Activated CD4-positive, alpha-beta memory T cell treated with anti-CD3 and anti-CD28 coated beads for 36 hours (primary cell): ENCODE results near the gene SDHB. TPM values are rescaled to one million over a fixed set of nuclear protein-coding genes. Genes with fewer than 3 reads are reported as not detected.

ENCODE experiments used
- total RNA-seq, 2 experiments: library from RNA; stranded (reverse); gene quantifications; one replicate each; pipeline ENCODE4 v1.2.3, GENCODE V29; 2021

SDHB gene
- total RNA-seq, 2 experiments from 2014 or later = 154 to 163 TPM

Other genes with a start within 250 kb of the SDHB start
- 1,000 to 10,000 TPM; 1,390 to 1,409 TPM for gene RNU1-2, start 158.1 kb downstream of the SDHB start, total RNA-seq
- 10 to 100 TPM; 15.9 to 18.7 TPM for gene CROCC, start 132.1 kb downstream of the SDHB start, total RNA-seq
- not detected for gene MFAP2, start 73.4 kb downstream of the SDHB start, total RNA-seq
- gene ATP13A2, start 42.1 kb downstream of the SDHB start, total RNA-seq = 10 to 100 TPM; 41.8 to 45.9 TPM
- not detected for gene PADI2, start 65.4 kb upstream of the SDHB start, total RNA-seq
- gene PADI1, start 151.1 kb upstream of the SDHB start, total RNA-seq = not detected
- not detected for gene PADI3, start 195.1 kb upstream of the SDHB start, total RNA-seq